Activated naive CD8-positive, alpha-beta T cell (primary cell): Measurements from ENCODE around the gene USH2A.

Experiments
- H3K27ac Mint-ChIP-seq: one replicate; pipeline ENCODE4 v1.8.0; 2021; ENCODE audit warnings: mixed read lengths
- H3K27me3 Mint-ChIP-seq: one replicate; pipeline ENCODE4 v1.8.0; 2021; ENCODE audit warnings: mixed read lengths
- H3K36me3 Mint-ChIP-seq: one replicate; pipeline ENCODE4 v1.8.0; 2021; ENCODE audit warnings: mixed read lengths
- H3K4me1 Mint-ChIP-seq: one replicate; pipeline ENCODE4 v1.8.0; 2021; ENCODE audit warnings: low read depth, mixed read lengths
- H3K4me3 Mint-ChIP-seq: one replicate; pipeline ENCODE4 v1.8.0; 2021; ENCODE audit warnings: mild to moderate bottlenecking, mixed read lengths
- H3K9me3 Mint-ChIP-seq: one replicate; pipeline ENCODE4 v1.8.0; 2021; ENCODE audit warnings: low read depth, mixed read lengths

USH2A gene

GRCh38 chr1:216055004-216055403, 368.2 kb downstream of the USH2A start:
- no peak overlapping the region for H3K4me3 Mint-ChIP-seq
- no peaks in the 10 kb centered on the region for H3K27me3 Mint-ChIP-seq
- H3K36me3 Mint-ChIP-seq: no peaks in the 10 kb centered on the region
- H3K4me1 Mint-ChIP-seq: no peaks in the 10 kb centered on the region
- no peak overlapping the region for H3K27ac Mint-ChIP-seq
- H3K9me3 Mint-ChIP-seq: peaks cover 16% of the 10 kb centered on the region

DNA sequence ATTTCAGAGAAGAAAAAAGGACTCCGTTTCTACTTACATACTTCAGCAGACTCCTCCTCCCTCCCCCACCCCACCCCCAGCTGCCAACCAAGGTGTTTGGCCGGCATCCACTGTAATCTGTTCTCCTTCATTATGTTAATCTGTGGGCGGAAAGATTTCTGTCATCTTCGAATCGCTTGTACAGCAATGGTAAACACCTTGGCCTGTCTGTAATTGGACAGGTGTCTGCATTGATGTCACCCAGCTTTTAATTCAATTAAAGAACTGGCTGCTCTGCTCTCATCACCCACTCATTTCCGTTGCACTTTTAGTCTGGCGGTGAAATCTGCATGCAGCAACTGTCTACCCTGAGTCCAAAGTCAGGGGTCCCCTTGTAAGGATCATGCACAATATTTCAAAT, 368.6 kb downstream of the USH2A start:
- Mint-ChIP-seq H3K36me3 (no peaks in the 10 kb centered on the region), H3K27ac (no peak overlapping the region), H3K4me1 (no peaks in the 10 kb centered on the region), H3K27me3 (no peaks in the 10 kb centered on the region), H3K4me3 (no peak overlapping the region), H3K9me3 (peaks cover 15% of the 10 kb centered on the region)

- Mint-ChIP-seq H3K4me3 (no peak overlapping the region), H3K27ac (no peak overlapping the region), H3K9me3 (peaks cover 18% of the 10 kb centered on the region), H3K36me3 (no peaks in the 10 kb centered on the region), H3K27me3 (no peaks in the 10 kb centered on the region), H3K4me1 (no peaks in the 10 kb centered on the region)
Measured at GRCh38 chr1:216051071-216051470, 372.2 kb downstream of the USH2A start.

DNA sequence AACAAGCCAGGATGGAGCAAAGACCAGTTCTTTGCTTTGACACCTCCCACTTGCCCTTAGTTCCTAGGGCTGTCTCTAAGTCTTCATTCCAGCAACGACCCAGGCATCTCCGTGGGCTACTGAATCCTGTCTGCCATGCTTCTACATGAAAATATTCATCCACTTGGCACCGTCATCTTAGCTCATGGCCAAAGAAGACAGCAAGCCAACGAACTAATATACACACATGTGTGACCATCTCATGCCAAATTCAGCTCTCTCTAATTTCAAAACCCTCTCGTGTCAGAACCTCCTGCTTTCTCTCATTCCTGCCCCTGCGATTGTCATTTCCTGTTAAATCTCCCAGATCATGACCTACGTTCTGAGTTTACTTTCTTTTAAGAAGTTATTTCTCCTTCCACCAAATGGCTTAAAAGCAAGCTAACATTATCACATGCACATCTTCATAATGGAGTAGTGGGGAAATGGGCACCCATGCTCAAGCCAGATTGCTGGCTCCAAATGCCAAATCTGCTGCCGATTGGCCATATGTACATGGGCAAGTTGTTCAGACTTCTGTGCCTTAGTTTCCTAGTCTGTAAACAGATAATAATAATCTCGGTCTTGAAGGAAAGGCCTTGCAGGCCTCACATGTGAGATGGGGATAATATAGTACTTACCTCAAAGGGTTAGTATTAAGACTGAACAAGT, 373.4 kb downstream of the USH2A start:
- no peaks in the 10 kb centered on the region for H3K4me1 Mint-ChIP-seq
- no peak overlapping the region for H3K27ac Mint-ChIP-seq
- no peaks in the 10 kb centered on the region for H3K27me3 Mint-ChIP-seq
- H3K9me3 Mint-ChIP-seq: peaks cover 18% of the 10 kb centered on the region
- H3K4me3 Mint-ChIP-seq: no peak overlapping the region
- no peaks in the 10 kb centered on the region for H3K36me3 Mint-ChIP-seq

GRCh38 chr1:216047811-216048572, 375.3 kb downstream of the USH2A start:
- Mint-ChIP-seq H3K36me3 (no peaks in the 10 kb centered on the region), H3K9me3 (peaks cover 18% of the 10 kb centered on the region), H3K4me1 (no peaks in the 10 kb centered on the region), H3K4me3 (no peak overlapping the region), H3K27ac (no peak overlapping the region), H3K27me3 (no peaks in the 10 kb centered on the region)

- Mint-ChIP-seq H3K36me3 (no peaks in the 10 kb centered on the region), H3K9me3 (peaks cover 19% of the 10 kb centered on the region), H3K4me3 (no peak overlapping the region), H3K27ac (no peak overlapping the region), H3K27me3 (no peaks in the 10 kb centered on the region), H3K4me1 (no peaks in the 10 kb centered on the region)
Measured at GRCh38 chr1:216046336-216046735, 376.9 kb downstream of the USH2A start.

GRCh38 chr1:216045400-216045799, 377.8 kb downstream of the USH2A start:
- Mint-ChIP-seq H3K4me3 (no peak overlapping the region), H3K9me3 (peaks cover 15% of the 10 kb centered on the region), H3K4me1 (no peaks in the 10 kb centered on the region), H3K27ac (no peak overlapping the region), H3K27me3 (no peaks in the 10 kb centered on the region), H3K36me3 (no peaks in the 10 kb centered on the region)

DNA sequence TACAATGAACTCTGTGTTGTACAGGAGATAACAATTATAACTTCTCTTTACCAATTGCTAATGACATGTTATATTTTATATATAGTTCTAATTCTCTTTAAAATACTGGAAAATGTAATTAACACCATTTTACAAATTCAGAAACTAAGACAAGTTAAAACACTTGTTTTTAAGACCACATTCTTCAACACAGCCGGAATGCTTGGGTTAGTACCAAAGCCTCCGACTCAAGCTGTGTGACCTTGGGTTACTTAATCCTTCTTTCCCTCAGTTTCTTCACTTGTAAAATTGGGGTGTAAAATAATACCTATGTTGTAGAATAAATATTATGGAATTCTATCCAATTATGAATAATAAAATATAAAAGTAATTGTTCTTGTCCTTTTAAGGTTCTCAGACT, 378.7 kb downstream of the USH2A start:
- H3K36me3 Mint-ChIP-seq: no peaks in the 10 kb centered on the region
- peaks cover 15% of the 10 kb centered on the region for H3K9me3 Mint-ChIP-seq
- no peak overlapping the region for H3K27ac Mint-ChIP-seq
- H3K4me1 Mint-ChIP-seq: no peaks in the 10 kb centered on the region
- H3K4me3 Mint-ChIP-seq: no peak overlapping the region
- H3K27me3 Mint-ChIP-seq: no peaks in the 10 kb centered on the region

DNA sequence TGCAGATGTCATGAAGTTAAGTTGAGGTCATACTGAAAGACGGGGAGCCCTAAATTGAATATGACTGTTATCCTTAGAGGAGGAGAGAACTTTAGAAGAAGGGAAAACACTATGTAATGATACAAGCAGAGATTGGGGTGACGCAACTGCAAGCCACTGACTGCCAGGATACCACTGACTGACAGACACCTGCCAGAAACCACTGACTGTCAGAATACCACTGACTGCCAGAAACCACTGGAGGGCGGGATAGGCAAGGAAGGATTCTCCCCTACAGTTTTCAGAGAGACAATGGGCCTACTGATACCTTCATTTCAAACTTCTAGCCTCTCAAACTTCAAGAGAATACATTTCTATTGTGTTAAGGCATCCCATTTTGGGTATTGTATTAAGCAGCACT, 388.7 kb downstream of the USH2A start:
- H3K4me1 Mint-ChIP-seq: no peaks in the 10 kb centered on the region

DNA sequence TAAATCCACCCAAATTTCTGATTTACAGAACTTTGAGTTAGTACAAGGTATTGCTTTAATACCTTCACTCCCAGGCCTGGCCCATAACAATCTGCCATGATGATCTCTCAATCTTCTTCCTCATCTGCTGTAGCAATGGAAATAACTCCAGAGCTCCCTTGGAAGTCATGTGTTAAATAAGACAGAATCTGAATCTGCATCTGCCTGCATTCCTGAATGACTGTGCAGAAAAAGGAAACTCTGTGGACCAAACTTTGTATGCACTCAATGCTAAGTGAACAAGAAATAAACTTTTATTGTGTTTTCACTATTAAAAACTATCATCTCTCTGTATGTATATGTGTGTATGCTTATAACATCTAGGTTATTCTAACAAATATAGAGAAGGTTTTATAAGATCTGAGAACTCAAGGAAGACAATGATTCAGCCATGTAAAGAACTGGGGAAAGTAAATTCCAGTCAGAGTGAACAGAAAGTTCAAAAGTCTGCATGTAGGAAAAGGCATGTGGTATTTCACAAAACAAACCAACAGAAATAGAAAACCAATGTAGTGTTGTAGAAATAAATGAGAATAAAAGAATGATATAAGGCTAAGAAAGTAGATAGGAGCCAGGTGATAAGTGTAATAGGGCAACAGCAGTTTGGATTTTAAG, 390.2 kb downstream of the USH2A start:
- H3K27me3 Mint-ChIP-seq: no peaks in the 10 kb centered on the region
- no peak overlapping the region for H3K27ac Mint-ChIP-seq
- H3K9me3 Mint-ChIP-seq: peaks cover 13% of the 10 kb centered on the region

More for the DNA sequence above, 388.7 kb downstream of the USH2A start:
- Mint-ChIP-seq H3K9me3 (peaks cover 8% of the 10 kb centered on the region), H3K27ac (no peak overlapping the region), H3K36me3 (no peaks in the 10 kb centered on the region), H3K4me3 (no peak overlapping the region), H3K27me3 (no peaks in the 10 kb centered on the region)

GRCh38 chr1:216032284-216032683, 391.0 kb downstream of the USH2A start:
- H3K9me3 Mint-ChIP-seq: peaks cover 9% of the 10 kb centered on the region
- H3K27me3 Mint-ChIP-seq: no peaks in the 10 kb centered on the region
- no peak overlapping the region for H3K27ac Mint-ChIP-seq
- H3K36me3 Mint-ChIP-seq: no peaks in the 10 kb centered on the region
- no peaks in the 10 kb centered on the region for H3K4me1 Mint-ChIP-seq
- no peak overlapping the region for H3K4me3 Mint-ChIP-seq

More for the DNA sequence above, 390.2 kb downstream of the USH2A start:
- no peaks in the 10 kb centered on the region for H3K36me3 Mint-ChIP-seq
- no peaks in the 10 kb centered on the region for H3K4me1 Mint-ChIP-seq
- no peak overlapping the region for H3K4me3 Mint-ChIP-seq

DNA sequence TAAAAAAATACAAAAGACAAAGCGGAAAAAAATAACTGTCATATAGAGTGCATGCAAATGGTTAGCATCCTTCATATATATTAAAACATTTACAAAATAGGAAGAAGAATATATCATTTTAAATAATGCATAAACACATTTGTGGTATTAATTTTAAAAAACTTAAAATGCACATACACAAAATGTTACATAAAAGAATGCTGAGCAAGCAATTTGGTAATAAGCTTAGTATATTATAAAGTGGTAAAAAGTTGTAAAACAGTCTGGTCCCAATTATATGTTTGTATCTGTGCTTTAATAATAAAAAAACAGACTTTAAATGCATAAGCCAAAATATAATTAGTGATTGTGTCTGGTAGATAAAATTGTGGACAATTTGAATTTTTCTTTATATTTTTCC, 394.6 kb downstream of the USH2A start:
- H3K36me3 Mint-ChIP-seq: no peaks in the 10 kb centered on the region
- H3K9me3 Mint-ChIP-seq: peaks cover 6% of the 10 kb centered on the region
- no peaks in the 10 kb centered on the region for H3K27me3 Mint-ChIP-seq
- H3K4me1 Mint-ChIP-seq: no peaks in the 10 kb centered on the region
- H3K4me3 Mint-ChIP-seq: no peak overlapping the region
- no peak overlapping the region for H3K27ac Mint-ChIP-seq

GRCh38 chr1:216024546-216024945, 398.7 kb downstream of the USH2A start:
- no peak overlapping the region for H3K4me3 Mint-ChIP-seq
- no peak overlapping the region for H3K27ac Mint-ChIP-seq
- no peaks in the 10 kb centered on the region for H3K4me1 Mint-ChIP-seq
- no peaks in the 10 kb centered on the region for H3K36me3 Mint-ChIP-seq
- no peaks in the 10 kb centered on the region for H3K27me3 Mint-ChIP-seq
- peaks cover 6% of the 10 kb centered on the region for H3K9me3 Mint-ChIP-seq

GRCh38 chr1:216020743-216021345, 402.4 kb downstream of the USH2A start:
- Mint-ChIP-seq H3K4me3 (no peak overlapping the region), H3K27ac (no peak overlapping the region), H3K4me1 (no peaks in the 10 kb centered on the region), H3K36me3 (no peaks in the 10 kb centered on the region), H3K27me3 (no peaks in the 10 kb centered on the region), H3K9me3 (no peaks in the 10 kb centered on the region)

DNA sequence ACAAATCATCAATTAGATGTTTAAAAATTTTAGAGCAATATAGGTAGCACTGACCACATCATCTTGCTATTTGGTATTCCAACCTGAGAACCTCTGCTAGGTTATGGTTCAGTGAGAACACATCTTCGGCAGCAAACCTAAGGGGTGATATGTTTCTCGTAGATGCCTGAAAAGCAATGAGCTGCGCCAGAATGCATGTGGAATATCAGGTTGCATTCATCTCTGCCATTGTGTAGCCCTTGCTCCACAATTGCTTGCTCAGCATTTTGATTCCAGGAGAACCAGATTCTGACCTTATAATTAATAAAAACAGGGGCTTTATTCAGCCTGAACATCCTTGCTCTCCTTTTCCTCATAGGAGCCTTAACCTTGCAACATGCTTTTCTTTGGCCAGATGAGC, 408.1 kb downstream of the USH2A start:
- H3K4me1 Mint-ChIP-seq: no peaks in the 10 kb centered on the region

More for the DNA sequence above, 408.1 kb downstream of the USH2A start:
- Mint-ChIP-seq H3K27me3 (no peaks in the 10 kb centered on the region), H3K27ac (no peak overlapping the region), H3K4me3 (no peak overlapping the region), H3K36me3 (no peaks in the 10 kb centered on the region), H3K9me3 (peaks cover 4% of the 10 kb centered on the region)
